GM12878 (cell line): ENCODE results near the gene EIF5A. TPM values are rescaled to one million over a fixed set of nuclear protein-coding genes. Genes with fewer than 3 reads are reported as not detected.

Source experiments
- ATAC-seq: fragments of 200-7000 bp; cut with Tn5 transposase; 3 replicates; pipeline ENCODE4 v1.9.1; 2020; ENCODE audit warnings: mild to moderate bottlenecking, moderate library complexity
- BruUV-seq: library from RNA; stranded (reverse); fragments of 400-500 nt; replicated peaks from 2 replicates; lab custom pipeline; 2021; lab: Mats Ljungman, UMichigan
- CTCF ChIA-PET: fragments of 300-600 bp; sonication (Branson Sonifier 250); formaldehyde crosslinking; extraction: SDS; loops from one replicate; lab custom pipeline; 2021; ENCODE audit warnings: inconsistent platforms; lab: Yijun Ruan, JAX
- POLR2A ChIA-PET: fragments of 350-600 bp; formaldehyde crosslinking; extraction: SDS; loops from one replicate; lab custom pipeline; 2021; ENCODE audit warnings: inconsistent platforms; lab: Charles Lee
- RAD21 ChIA-PET: fragments of 300-600 bp; sonication (Branson Sonifier 250); formaldehyde crosslinking; loops from one replicate; lab custom pipeline; 2023; ENCODE audit warnings: antibody characterized with exemption; ENCODE audit not compliant: unreplicated experiment; lab: Charles Lee
- SMC1A ChIA-PET: fragments of 300-600 bp; sonication (Branson Sonifier 250); formaldehyde crosslinking; loops from one replicate; lab custom pipeline; 2023; ENCODE audit not compliant: unreplicated experiment, uncharacterized antibody; lab: Charles Lee
- DNase-seq: peaks from one replicate; pipeline ENCODE4 v3.0.0-alpha.2; 2011; ENCODE audit warnings: low read depth, low spot score
- FAIRE-seq: peaks from 3 replicates; lab custom pipeline; 2011; peaks lifted over from hg19 to GRCh38; lab: Jason Lieb, UNC
- H2AFZ ChIP-seq: 2 replicates; pipeline ENCODE4 v1.6.0; 2011; ENCODE audit warnings: low read depth, low read length, control low read depth; ENCODE audit not compliant: control insufficient read depth
- H3K27ac ChIP-seq: 2 replicates; pipeline ENCODE4 v1.5.1; 2011; ENCODE audit warnings: control low read depth; ENCODE audit not compliant: control insufficient read depth, insufficient read depth
- H3K27me3 ChIP-seq, 2 experiments: replicated peaks in 1 of 2; 2 replicates each; pipeline versions ENCODE4 v1.6.0 to v1.6.1; 2011; ENCODE audit warnings: low read length in 1 of 2; ENCODE audit not compliant: control insufficient read depth in 2 of 2, insufficient read depth in 2 of 2
- H3K36me3 ChIP-seq, 2 experiments: 2 replicates each; pipeline ENCODE4 v1.5.1; 2011; ENCODE audit warnings: low read length in 1 of 2; ENCODE audit not compliant: control insufficient read depth in 2 of 2, insufficient read depth in 2 of 2
- H3K4me1 ChIP-seq: 2 replicates; pipeline ENCODE4 v1.6.1; 2011; ENCODE audit warnings: mild to moderate bottlenecking, low read length, moderate library complexity, mixed read lengths; ENCODE audit not compliant: control insufficient read depth, insufficient read depth
- H3K4me2 ChIP-seq: 2 replicates; pipeline ENCODE4 v1.6.0; 2011; ENCODE audit warnings: control low read depth; ENCODE audit not compliant: control insufficient read depth, insufficient read depth
- H3K4me3 ChIP-seq: fragments of 200-600 bp; sonication (generic); 2 replicates; pipeline ENCODE4 v1.5.1; 2016
- H3K79me2 ChIP-seq: 2 replicates; pipeline ENCODE4 v1.6.0; 2011; ENCODE audit warnings: low read length; ENCODE audit not compliant: control insufficient read depth, insufficient read depth
- H3K9ac ChIP-seq: 2 replicates; pipeline ENCODE4 v1.8.0; 2011; ENCODE audit warnings: low read length, control low read depth, mixed read lengths; ENCODE audit not compliant: control insufficient read depth, insufficient read depth
- H3K9me3 ChIP-seq: replicated peaks from 3 replicates; pipeline ENCODE4 v1.5.1; 2011; ENCODE audit warnings: mild to moderate bottlenecking, low read length; ENCODE audit not compliant: control insufficient read depth, insufficient read depth
- H4K20me1 ChIP-seq: 2 replicates; pipeline ENCODE4 v1.6.0; 2011; ENCODE audit not compliant: control insufficient read depth, insufficient read depth
- ASH2L ChIP-seq: fragments of 300-600, 200-600 bp; sonication (generic); IDR thresholded peaks from 2 replicates; pipeline ENCODE4 v1.6.1; 2017; ENCODE audit warnings: low read depth, mild to moderate bottlenecking, borderline replicate concordance
- E2F4 ChIP-seq: IDR thresholded peaks from 2 replicates; pipeline ENCODE4 v1.6.1; 2012; ENCODE audit warnings: low read depth, low read length, improper control_type of control experiment
- ESRRA ChIP-seq: IDR thresholded peaks from 2 replicates; pipeline ENCODE4 v1.6.1; 2012; ENCODE audit warnings: mild to moderate bottlenecking, low read length, improper control_type of control experiment
- JUNB ChIP-seq: IDR thresholded peaks from 2 replicates; pipeline ENCODE4 v1.6.1; 2016; ENCODE audit warnings: antibody characterized with exemption, mild to moderate bottlenecking
- MAX ChIP-seq: IDR thresholded peaks from 2 replicates; pipeline ENCODE4 v1.6.1; 2012; ENCODE audit warnings: low read depth, low read length, improper control_type of control experiment
- NR2C1 ChIP-seq: fragments of 450-650 bp; IDR thresholded peaks from 2 replicates; pipeline ENCODE4 v1.6.1; 2017; ENCODE audit warnings: antibody characterized with exemption, mild to moderate bottlenecking, moderate library complexity
- SUPT20H ChIP-seq: IDR thresholded peaks from 2 replicates; pipeline ENCODE4 v1.6.1; 2011; ENCODE audit warnings: low read depth, mild to moderate bottlenecking, low read length, moderate library complexity, borderline replicate concordance; ENCODE audit not compliant: control insufficient read depth
- YBX1 ChIP-seq: fragments of 450-650 bp; IDR thresholded peaks from 2 replicates; pipeline ENCODE4 v1.6.1; 2016; ENCODE audit warnings: antibody characterized with exemption
- ZBTB40 ChIP-seq: fragments of 450-650 bp; IDR thresholded peaks from 2 replicates; pipeline ENCODE4 v1.6.1; 2016; ENCODE audit warnings: mild to moderate bottlenecking, moderate library complexity, borderline replicate concordance
- WGBS: methylation state at CpG from one replicate; pipeline ENCODE4 v1.1.6; 2016; ENCODE audit warnings: low lambda C conversion rate; ENCODE audit not compliant: insufficient replicate concordance, insufficient coverage; ENCODE audit errors: missing lambda C conversion rate; 5-methylcytosine and 5-hydroxymethylcytosine counted together
- in situ Hi-C: fragments of 300-500 bp; cut with MboI; formaldehyde crosslinking; loops from 9 replicates; pipeline ENCODE4 v1.14.3; 2018; ENCODE audit warnings: mixed read lengths
- intact Hi-C: fragments of 100-400 bp; cut with micrococcal nuclease; formaldehyde crosslinking; loops from one replicate; pipeline ENCODE4 v1.14.2; 2022; ENCODE audit not compliant: unreplicated experiment
- polyA plus RNA-seq, 11 experiments: library from polyadenylated mRNA; depleted of rRNA in 4 of 11; unstranded in 6 of 11; stranded (reverse) in 5 of 11; fragments of >200 nt; fragmentation: Nextera tagmentation in 4 of 11; fragmentation: Illumina TruSeq in 1 of 11; extraction: Ambion mirVana in 4 of 11; extraction: Trizol in 1 of 11; gene quantifications; 1 replicate in 1 of 11; 2 replicates in 10 of 11; pipeline versions ENCODE4 v1.2.1 to v1.2.3, GENCODE V29; 2011 to 2016; ENCODE audit warnings: inconsistent platforms in 2 of 11, missing spikeins in 2 of 11, low read depth in 1 of 11
- total RNA-seq, 4 experiments: library from RNA; depleted of rRNA in 3 of 4; stranded (reverse); fragments of >200 nt in 3 of 4; fragmentation: Illumina TruSeq in 1 of 4; extraction: Trizol in 1 of 4; gene quantifications; 2 replicates each; pipeline versions ENCODE4 v1.2.1 to v1.2.3, GENCODE V29; 2013 to 2021

The EIF5A gene
- total and polyA plus RNA-seq, 10 of the 15 experiments (the other 5 are each of a cell fraction or from before 2014, with no cell fraction given) = 26.5 to 1,792 (median 944) TPM

- no peaks in the 10 kb centered on the region; the same call in 1 of the 2 replicates for H3K4me1 ChIP-seq
- TF ChIP-seq MAX (no peak), SUPT20H (no peak), NR2C1 (no peak), YBX1 (no peak), ESRRA (no peak), JUNB (no peak), ASH2L (no peak), ZBTB40 (no peak), E2F4 (no peak)
- ChIA-PET RAD21 (no interaction called here), POLR2A (interaction anchor here (1.6 kb wide), 1 partner anchor 12 kb away, joined by 11 read pairs; no protein-coding TSS in a partner anchor), CTCF (interaction anchor here (0.6 to 6.7 kb wide), 4 partner anchors 15 to 62 kb away, joined by 3 to 49 read pairs (median 5); partner anchors contain the start of gene NEURL4), SMC1A (interaction anchor here (1.4 kb wide), 1 partner anchor 14 kb away, joined by 4 read pairs; the partner anchor contains the start of gene NEURL4)
- in situ Hi-C loops = no loop called here
- TSS peak; percentile 63 for BruUV-seq
- H3K9ac ChIP-seq = no peak overlapping the region
- WGBS = 84% methylated on average over 15 of the region's 15 CpGs
- no peaks in the 10 kb centered on the region for H3K27me3 ChIP-seq
- DNase-seq (no peak), ATAC-seq (no peak), FAIRE-seq (no peak)
- peaks cover 8% of the 10 kb centered on the region for H3K79me2 ChIP-seq
- H3K9me3 ChIP-seq = no peaks in the 10 kb centered on the region
- H4K20me1 ChIP-seq = no peaks in the 10 kb centered on the region
- no peak overlapping the region for H2AFZ ChIP-seq
- H3K27ac ChIP-seq = no peak overlapping the region
- H3K4me2 ChIP-seq = no peak overlapping the region
- no peak overlapping the region for H3K4me3 ChIP-seq
- peaks cover 19 to 52% of the 10 kb centered on the region in 2 experiments for H3K36me3 ChIP-seq
- intact Hi-C loops = no loop called here
These were observed 35.8 kb downstream of the EIF5A start for GRCh38 chr17:7343250-7343649.
